Keratinocyte (primary cell): ENCODE measurements around the gene AGAP1. TPM values are rescaled to one million over a fixed set of nuclear protein-coding genes. Genes with fewer than 3 reads are reported as not detected.

ENCODE experiments used
- DNase-seq: peaks from one replicate; pipeline ENCODE4 v3.0.0-alpha.2; 2011; ENCODE audit warnings: low read depth, missing footprints, low spot score
- FAIRE-seq: peaks from 2 replicates; lab custom pipeline; 2011; peaks lifted over from hg19 to GRCh38; lab: Jason Lieb, UNC
- H2AFZ ChIP-seq: 2 replicates; pipeline ENCODE4 v1.6.0; 2012; ENCODE audit warnings: low read length, control low read depth, inconsistent platforms; ENCODE audit not compliant: control insufficient read depth
- H3K27ac ChIP-seq: 2 replicates; pipeline ENCODE4 v1.5.1; 2011; ENCODE audit warnings: low read length; ENCODE audit not compliant: control insufficient read depth, insufficient read depth
- H3K27me3 ChIP-seq: 3 replicates; pipeline ENCODE4 v1.6.0; 2011; ENCODE audit warnings: low read length; ENCODE audit not compliant: control insufficient read depth, insufficient read depth; ENCODE audit errors: extremely low read depth
- H3K36me3 ChIP-seq, 2 experiments: 2 replicates in 1 of 2; 3 replicates in 1 of 2; pipeline ENCODE4 v1.5.1; 2011; ENCODE audit warnings: low read length in 2 of 2, mild to moderate bottlenecking in 1 of 2; ENCODE audit not compliant: control insufficient read depth in 2 of 2, insufficient read depth in 2 of 2; ENCODE audit errors: extremely low read depth in 1 of 2
- H3K4me1 ChIP-seq: 3 replicates; pipeline ENCODE4 v1.5.1; 2011; ENCODE audit warnings: low read length; ENCODE audit not compliant: control insufficient read depth, insufficient read depth; ENCODE audit errors: extremely low read depth
- H3K4me2 ChIP-seq: 3 replicates; pipeline ENCODE4 v1.6.0; 2011; ENCODE audit warnings: low read depth, low read length; ENCODE audit not compliant: control insufficient read depth, insufficient read depth; ENCODE audit errors: extremely low read depth
- H3K4me3 ChIP-seq, 3 experiments: fragments of 200-600 bp in 1 of 3; sonication (generic) in 1 of 3; 2 replicates in 2 of 3; 3 replicates in 1 of 3; pipeline ENCODE4 v1.5.1; 2011 to 2016; ENCODE audit warnings: low read length in 3 of 3, mild to moderate bottlenecking in 3 of 3, control low read depth in 2 of 3, inconsistent platforms in 1 of 3, low read depth in 1 of 3, mixed read lengths in 1 of 3, mixed run types in 1 of 3, moderate library complexity in 1 of 3; ENCODE audit not compliant: control insufficient read depth in 2 of 3, insufficient read depth in 2 of 3; ENCODE audit errors: extremely low read depth in 1 of 3
- H3K79me2 ChIP-seq: 2 replicates; pipeline ENCODE4 v1.6.0; 2012; ENCODE audit warnings: low read length; ENCODE audit not compliant: control insufficient read depth, insufficient read depth
- H3K9ac ChIP-seq: 3 replicates; pipeline ENCODE4 v1.6.0; 2011; ENCODE audit warnings: low read length; ENCODE audit not compliant: control insufficient read depth, insufficient read depth; ENCODE audit errors: extremely low read depth
- H3K9me1 ChIP-seq: 3 replicates; pipeline ENCODE4 v1.6.0; 2011; ENCODE audit warnings: low read length; ENCODE audit not compliant: control insufficient read depth, insufficient read depth; ENCODE audit errors: extremely low read depth
- H3K9me3 ChIP-seq: 2 replicates; pipeline ENCODE4 v1.5.1; 2012; ENCODE audit warnings: low read depth, low read length; ENCODE audit not compliant: control insufficient read depth
- H4K20me1 ChIP-seq: 3 replicates; pipeline ENCODE4 v1.6.0; 2011; ENCODE audit warnings: low read length; ENCODE audit not compliant: control insufficient read depth, insufficient read depth; ENCODE audit errors: extremely low read depth
- CTCF ChIP-seq, 3 experiments: IDR thresholded peaks in 1 of 3; conservative IDR thresholded peaks in 1 of 3; optimal IDR thresholded peaks in 1 of 3; 2 replicates in 2 of 3; 3 replicates in 1 of 3; pipeline versions ENCODE3 to v1.5.1; 2011; ENCODE audit warnings: low read length in 3 of 3, mild to moderate bottlenecking in 3 of 3, moderate library complexity in 2 of 3, control low read depth in 1 of 3, inconsistent platforms in 1 of 3; ENCODE audit not compliant: insufficient read depth in 2 of 3; ENCODE audit errors: extremely low read depth in 1 of 3
- EZH2 ChIP-seq: IDR thresholded peaks from one replicate; pipeline ENCODE4 v1.6.1; 2012; ENCODE audit warnings: inconsistent platforms, mild to moderate bottlenecking, low read length, moderate library complexity
- dilution Hi-C: fragments of 300-500 bp; cut with MboI; formaldehyde crosslinking; loops from one replicate; pipeline ENCODE4 v1.7.0; 2020; ENCODE audit warnings: low sequenced_read_pairs; ENCODE audit not compliant: extremely low pct_ligation_motif_present
- polyA plus RNA-seq, 5 experiments: library from polyadenylated mRNA; depleted of rRNA in 3 of 5; stranded (reverse) in 3 of 5; stranded (forward) in 1 of 5; unstranded in 1 of 5; fragments of >200 nt; gene quantifications; 1 replicate in 1 of 5; 2 replicates in 3 of 5; 3 replicates in 1 of 5; pipeline versions ENCODE4 v1.2.1 to v1.2.3, GENCODE V29; 2011 to 2012; ENCODE audit warnings: missing spikeins in 2 of 5, low read depth in 1 of 5, low replicate concordance in 1 of 5

Gene AGAP1
- polyA plus RNA-seq, 1 donor (not counting 4 experiments of a cell fraction or from before 2014, with no cell fraction given), result 12.6 TPM

GRCh38 chr2:235939471-235939870 lies 445.6 kb downstream of the AGAP1 start:
- H3K27ac ChIP-seq, result no peak overlapping the region
- H3K9ac ChIP-seq, result no peak overlapping the region
- H3K27me3 ChIP-seq, result no peaks in the 10 kb centered on the region
- no peaks in the 10 kb centered on the region for H3K9me3 ChIP-seq
- no peaks in the 10 kb centered on the region for H4K20me1 ChIP-seq
- DNase-seq (no peak), FAIRE-seq (no peak)
- H3K9me1 ChIP-seq, result no peaks in the 10 kb centered on the region
- dilution Hi-C loops, result no loop called here
- H2AFZ ChIP-seq, result no peak overlapping the region
- no peaks in the 10 kb centered on the region for H3K79me2 ChIP-seq
- H3K4me3 ChIP-seq, result no peak overlapping the region
- TF ChIP-seq CTCF (optimal IDR thresholded peaks at IDR 0.05 in 1 of 3, IDR thresholded peaks at IDR 0.05 in 1 of 3, conservative IDR thresholded peaks at IDR 0.05 in 1 of 3; ENCODE audit: extremely low read depth in 1 of 3, insufficient read depth in 2 of 3, low read length in 3 of 3), result no peak
- no peak for TF ChIP-seq EZH2
- peaks cover 0 to 1% of the 10 kb centered on the region in 2 experiments for H3K36me3 ChIP-seq
- H3K4me2 ChIP-seq, result no peak overlapping the region
- H3K4me1 ChIP-seq, result no peaks in the 10 kb centered on the region

- peaks cover 0 to 1% of the 10 kb centered on the region in 2 experiments for H3K36me3 ChIP-seq
- H4K20me1 ChIP-seq, result no peaks in the 10 kb centered on the region
- no peak overlapping the region for H3K9ac ChIP-seq
- DNase-seq (no peak), FAIRE-seq (no peak)
- H3K4me1 ChIP-seq, result no peaks in the 10 kb centered on the region
- H3K9me1 ChIP-seq, result no peaks in the 10 kb centered on the region
- no peak overlapping the region for H2AFZ ChIP-seq
- dilution Hi-C loops, result no loop called here
- no peaks in the 10 kb centered on the region for H3K9me3 ChIP-seq
- TF ChIP-seq EZH2, result no peak
- no peak for TF ChIP-seq CTCF (optimal IDR thresholded peaks at IDR 0.05 in 1 of 3, IDR thresholded peaks at IDR 0.05 in 1 of 3, conservative IDR thresholded peaks at IDR 0.05 in 1 of 3; ENCODE audit: extremely low read depth in 1 of 3, insufficient read depth in 2 of 3, low read length in 3 of 3)
- no peak overlapping the region for H3K4me2 ChIP-seq
- no peaks in the 10 kb centered on the region for H3K79me2 ChIP-seq
- no peak overlapping the region for H3K4me3 ChIP-seq
- no peaks in the 10 kb centered on the region for H3K27me3 ChIP-seq
- no peak overlapping the region for H3K27ac ChIP-seq
These were observed 446.5 kb downstream of the AGAP1 start for GRCh38 chr2:235940330-235940729.
